ENCODE measurements around the gene RAD51B.

- TF ChIP-seq CTCF (IDR thresholded peaks at IDR 0.05) (no peak), POLR2A (IDR thresholded peaks at IDR 0.05) (no peak)
These were observed 33.5 kb downstream of the RAD51B start for GRCh38 chr14:67852926-67853604.
